HepG2 (cell line): Measurements from ENCODE around the gene ALMS1. TPM values are rescaled to one million over a fixed set of nuclear protein-coding genes. Genes with fewer than 3 reads are reported as not detected.

Experiments used
- CCDC6 ChIP-seq: sonication (generic); formaldehyde crosslinking; IDR thresholded peaks from 2 replicates; pipeline ENCODE4 v1.8.1; 2022; ENCODE audit warnings: mild to moderate bottlenecking, missing genetic modification reagents, moderate library complexity
- MXD4 ChIP-seq: IDR thresholded peaks from 2 replicates; pipeline ENCODE4 v1.6.1; 2016; ENCODE audit warnings: mild to moderate bottlenecking, missing biosample characterization, missing genetic modification reagents
- PRPF4 ChIP-seq: fragments of 200-400 bp; formaldehyde crosslinking; IDR thresholded peaks from 2 replicates; pipeline ENCODE4 v1.6.1; 2016; ENCODE audit warnings: low read length, low read depth; ENCODE audit not compliant: poor library complexity, severe bottlenecking
- RBAK ChIP-seq: sonication (generic); formaldehyde crosslinking; IDR thresholded peaks from 2 replicates; pipeline ENCODE4 v1.5.1; 2020; ENCODE audit warnings: mild to moderate bottlenecking, missing genetic modification reagents
- SIX1 ChIP-seq: sonication (generic); formaldehyde crosslinking; IDR thresholded peaks from 2 replicates; pipeline ENCODE4 v1.4.0; 2020; ENCODE audit warnings: missing genetic modification reagents, borderline replicate concordance
- ZNF121 ChIP-seq: sonication (generic); formaldehyde crosslinking; IDR thresholded peaks from 2 replicates; pipeline ENCODE4 v1.5.0; 2020; ENCODE audit warnings: mild to moderate bottlenecking, missing genetic modification reagents
- ZNF382 ChIP-seq: sonication (generic); formaldehyde crosslinking; IDR thresholded peaks from 2 replicates; pipeline ENCODE4 v1.5.0; 2020; ENCODE audit warnings: missing genetic modification reagents, mild to moderate bottlenecking, borderline replicate concordance
- ZNF547 ChIP-seq: sonication (generic); formaldehyde crosslinking; IDR thresholded peaks from 2 replicates; pipeline ENCODE4 v1.5.1; 2020; ENCODE audit warnings: mild to moderate bottlenecking, missing genetic modification reagents
- ZNF619 ChIP-seq: sonication (generic); formaldehyde crosslinking; IDR thresholded peaks from 2 replicates; pipeline ENCODE4 v1.4.0; 2020; ENCODE audit warnings: mild to moderate bottlenecking, missing genetic modification reagents
- ZNF777 ChIP-seq: sonication (generic); formaldehyde crosslinking; IDR thresholded peaks from 2 replicates; pipeline ENCODE4 v1.4.0; 2020; ENCODE audit warnings: missing genetic modification reagents
- polyA plus RNA-seq, 8 experiments: library from polyadenylated mRNA; depleted of rRNA in 3 of 8; stranded (reverse) in 7 of 8; unstranded in 1 of 8; fragments of >200 nt; fragmentation: Illumina TruSeq in 4 of 8; extraction: Trizol in 4 of 8; gene quantifications; 2 replicates each; pipeline versions ENCODE4 v1.2.1 to v1.2.3, GENCODE V29; 2011 to 2016; ENCODE audit warnings: low read depth in 4 of 8, missing spikeins in 1 of 8, mixed read lengths in 1 of 8; ENCODE audit not compliant: insufficient read depth in 1 of 8
- total RNA-seq, 5 experiments: library from RNA; depleted of rRNA; stranded (reverse); fragments of >200 nt; fragmentation: Illumina TruSeq; extraction: Trizol; gene quantifications; 2 replicates each; pipeline ENCODE4 v1.2.3, GENCODE V29; 2016; ENCODE audit warnings: low read depth in 1 of 5
- TF ChIP-seq, protein P1 (sequence below): IDR thresholded peaks from 2 replicates; pipeline ENCODE4 v1.6.1; 2016; ENCODE audit warnings: control low read depth
- TF ChIP-seq, protein P2 (sequence below): sonication (generic); formaldehyde crosslinking; IDR thresholded peaks from 2 replicates; pipeline ENCODE4 v1.5.1; 2020; ENCODE audit warnings: missing genetic modification reagents, mild to moderate bottlenecking, borderline replicate concordance
- TF ChIP-seq, protein P3 (sequence below): sonication (generic); formaldehyde crosslinking; IDR thresholded peaks from 2 replicates; pipeline ENCODE4 v1.5.1; 2020; ENCODE audit warnings: mild to moderate bottlenecking, missing genetic modification reagents, moderate library complexity
- TF ChIP-seq, protein P4 (sequence below): sonication (generic); formaldehyde crosslinking; IDR thresholded peaks from 2 replicates; pipeline ENCODE4 v1.4.0; 2020; ENCODE audit warnings: missing genetic modification reagents
- TF ChIP-seq, protein P5 (sequence below): sonication (generic); formaldehyde crosslinking; IDR thresholded peaks from 2 replicates; pipeline ENCODE4 v1.4.0; 2020; ENCODE audit warnings: mild to moderate bottlenecking, low read depth, missing genetic modification reagents

ALMS1 gene
- total and polyA plus RNA-seq, 2 of the 13 experiments (the other 11 are each of a cell fraction or from before 2014, with no cell fraction given): 12.9 to 21.2 TPM

DNA sequence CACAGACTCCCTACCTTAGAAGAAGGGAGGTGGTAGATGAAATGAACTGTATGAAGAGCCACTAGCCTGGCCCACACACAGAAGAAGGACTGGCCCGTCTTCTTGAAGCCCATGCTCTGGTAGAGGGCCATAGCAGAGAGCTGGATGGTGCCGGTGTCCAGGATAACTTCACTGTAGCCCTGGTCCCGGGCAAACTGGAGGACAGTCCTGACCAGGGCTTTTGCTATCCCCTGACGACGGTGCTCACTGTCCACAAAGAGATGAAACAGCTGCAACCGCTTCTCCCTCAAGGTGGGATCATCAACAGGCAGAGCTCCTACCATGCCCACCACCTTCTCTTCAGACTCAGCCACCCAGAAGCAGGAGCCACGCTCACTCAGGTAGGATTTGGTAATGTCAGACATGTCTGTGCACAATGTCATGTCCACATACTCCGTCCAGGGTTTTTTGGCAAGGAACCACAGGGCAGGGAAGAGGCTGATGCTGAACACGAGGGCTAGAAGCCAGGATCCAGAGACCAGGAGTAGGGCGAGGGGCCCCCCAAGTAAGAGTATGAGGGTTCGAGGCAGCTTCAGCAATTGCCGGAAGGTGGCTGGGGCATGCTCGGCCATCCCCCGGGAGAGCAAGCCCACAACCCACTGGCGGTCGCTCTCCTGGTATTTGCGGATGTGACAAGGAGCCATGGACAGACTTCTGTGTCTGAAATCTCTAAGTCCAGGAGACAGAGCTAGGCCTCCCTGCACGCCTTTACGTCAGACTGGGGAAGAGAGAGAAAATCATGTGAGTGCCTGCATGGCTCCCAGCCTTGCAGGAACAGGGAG is 255.5 kb downstream of the ALMS1 start (continued):
- TF ChIP-seq, protein P1, sequence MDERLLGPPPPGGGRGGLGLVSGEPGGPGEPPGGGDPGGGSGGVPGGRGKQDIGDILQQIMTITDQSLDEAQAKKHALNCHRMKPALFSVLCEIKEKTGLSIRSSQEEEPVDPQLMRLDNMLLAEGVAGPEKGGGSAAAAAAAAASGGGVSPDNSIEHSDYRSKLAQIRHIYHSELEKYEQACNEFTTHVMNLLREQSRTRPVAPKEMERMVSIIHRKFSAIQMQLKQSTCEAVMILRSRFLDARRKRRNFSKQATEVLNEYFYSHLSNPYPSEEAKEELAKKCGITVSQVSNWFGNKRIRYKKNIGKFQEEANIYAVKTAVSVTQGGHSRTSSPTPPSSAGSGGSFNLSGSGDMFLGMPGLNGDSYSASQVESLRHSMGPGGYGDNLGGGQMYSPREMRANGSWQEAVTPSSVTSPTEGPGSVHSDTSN (CRISPR knock-in tag): no peak
- TF ChIP-seq RBAK (CRISPR knock-in tag): no peak
- TF ChIP-seq, protein P2, sequence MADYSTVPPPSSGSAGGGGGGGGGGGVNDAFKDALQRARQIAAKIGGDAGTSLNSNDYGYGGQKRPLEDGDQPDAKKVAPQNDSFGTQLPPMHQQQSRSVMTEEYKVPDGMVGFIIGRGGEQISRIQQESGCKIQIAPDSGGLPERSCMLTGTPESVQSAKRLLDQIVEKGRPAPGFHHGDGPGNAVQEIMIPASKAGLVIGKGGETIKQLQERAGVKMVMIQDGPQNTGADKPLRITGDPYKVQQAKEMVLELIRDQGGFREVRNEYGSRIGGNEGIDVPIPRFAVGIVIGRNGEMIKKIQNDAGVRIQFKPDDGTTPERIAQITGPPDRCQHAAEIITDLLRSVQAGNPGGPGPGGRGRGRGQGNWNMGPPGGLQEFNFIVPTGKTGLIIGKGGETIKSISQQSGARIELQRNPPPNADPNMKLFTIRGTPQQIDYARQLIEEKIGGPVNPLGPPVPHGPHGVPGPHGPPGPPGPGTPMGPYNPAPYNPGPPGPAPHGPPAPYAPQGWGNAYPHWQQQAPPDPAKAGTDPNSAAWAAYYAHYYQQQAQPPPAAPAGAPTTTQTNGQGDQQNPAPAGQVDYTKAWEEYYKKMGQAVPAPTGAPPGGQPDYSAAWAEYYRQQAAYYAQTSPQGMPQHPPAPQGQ (CRISPR knock-in tag): no peak
- TF ChIP-seq ZNF382 (CRISPR knock-in tag): no peak
- TF ChIP-seq ZNF121 (CRISPR knock-in tag): no peak
- no peak for TF ChIP-seq ZNF547 (CRISPR knock-in tag)
- TF ChIP-seq ZNF619 (CRISPR knock-in tag): no peak
- 0 out of 2 replicates have a peak, but pooled peaks have one; percentile 12 for TF ChIP-seq MXD4 (CRISPR knock-in tag)
- TF ChIP-seq CCDC6 (CRISPR knock-in tag): no peak
- no peak for TF ChIP-seq PRPF4
- TF ChIP-seq SIX1 (CRISPR knock-in tag): no peak
- TF ChIP-seq, protein P3, sequence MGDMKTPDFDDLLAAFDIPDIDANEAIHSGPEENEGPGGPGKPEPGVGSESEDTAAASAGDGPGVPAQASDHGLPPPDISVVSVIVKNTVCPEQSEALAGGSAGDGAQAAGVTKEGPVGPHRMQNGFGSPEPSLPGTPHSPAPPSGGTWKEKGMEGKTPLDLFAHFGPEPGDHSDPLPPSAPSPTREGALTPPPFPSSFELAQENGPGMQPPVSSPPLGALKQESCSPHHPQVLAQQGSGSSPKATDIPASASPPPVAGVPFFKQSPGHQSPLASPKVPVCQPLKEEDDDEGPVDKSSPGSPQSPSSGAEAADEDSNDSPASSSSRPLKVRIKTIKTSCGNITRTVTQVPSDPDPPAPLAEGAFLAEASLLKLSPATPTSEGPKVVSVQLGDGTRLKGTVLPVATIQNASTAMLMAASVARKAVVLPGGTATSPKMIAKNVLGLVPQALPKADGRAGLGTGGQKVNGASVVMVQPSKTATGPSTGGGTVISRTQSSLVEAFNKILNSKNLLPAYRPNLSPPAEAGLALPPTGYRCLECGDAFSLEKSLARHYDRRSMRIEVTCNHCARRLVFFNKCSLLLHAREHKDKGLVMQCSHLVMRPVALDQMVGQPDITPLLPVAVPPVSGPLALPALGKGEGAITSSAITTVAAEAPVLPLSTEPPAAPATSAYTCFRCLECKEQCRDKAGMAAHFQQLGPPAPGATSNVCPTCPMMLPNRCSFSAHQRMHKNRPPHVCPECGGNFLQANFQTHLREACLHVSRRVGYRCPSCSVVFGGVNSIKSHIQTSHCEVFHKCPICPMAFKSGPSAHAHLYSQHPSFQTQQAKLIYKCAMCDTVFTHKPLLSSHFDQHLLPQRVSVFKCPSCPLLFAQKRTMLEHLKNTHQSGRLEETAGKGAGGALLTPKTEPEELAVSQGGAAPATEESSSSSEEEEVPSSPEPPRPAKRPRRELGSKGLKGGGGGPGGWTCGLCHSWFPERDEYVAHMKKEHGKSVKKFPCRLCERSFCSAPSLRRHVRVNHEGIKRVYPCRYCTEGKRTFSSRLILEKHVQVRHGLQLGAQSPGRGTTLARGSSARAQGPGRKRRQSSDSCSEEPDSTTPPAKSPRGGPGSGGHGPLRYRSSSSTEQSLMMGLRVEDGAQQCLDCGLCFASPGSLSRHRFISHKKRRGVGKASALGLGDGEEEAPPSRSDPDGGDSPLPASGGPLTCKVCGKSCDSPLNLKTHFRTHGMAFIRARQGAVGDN (CRISPR knock-in tag): peak; percentile 71
- 0 out of 2 replicates have a peak, but pooled peaks have one; percentile 31 for TF ChIP-seq ZNF777 (CRISPR knock-in tag)
- TF ChIP-seq, protein P4, sequence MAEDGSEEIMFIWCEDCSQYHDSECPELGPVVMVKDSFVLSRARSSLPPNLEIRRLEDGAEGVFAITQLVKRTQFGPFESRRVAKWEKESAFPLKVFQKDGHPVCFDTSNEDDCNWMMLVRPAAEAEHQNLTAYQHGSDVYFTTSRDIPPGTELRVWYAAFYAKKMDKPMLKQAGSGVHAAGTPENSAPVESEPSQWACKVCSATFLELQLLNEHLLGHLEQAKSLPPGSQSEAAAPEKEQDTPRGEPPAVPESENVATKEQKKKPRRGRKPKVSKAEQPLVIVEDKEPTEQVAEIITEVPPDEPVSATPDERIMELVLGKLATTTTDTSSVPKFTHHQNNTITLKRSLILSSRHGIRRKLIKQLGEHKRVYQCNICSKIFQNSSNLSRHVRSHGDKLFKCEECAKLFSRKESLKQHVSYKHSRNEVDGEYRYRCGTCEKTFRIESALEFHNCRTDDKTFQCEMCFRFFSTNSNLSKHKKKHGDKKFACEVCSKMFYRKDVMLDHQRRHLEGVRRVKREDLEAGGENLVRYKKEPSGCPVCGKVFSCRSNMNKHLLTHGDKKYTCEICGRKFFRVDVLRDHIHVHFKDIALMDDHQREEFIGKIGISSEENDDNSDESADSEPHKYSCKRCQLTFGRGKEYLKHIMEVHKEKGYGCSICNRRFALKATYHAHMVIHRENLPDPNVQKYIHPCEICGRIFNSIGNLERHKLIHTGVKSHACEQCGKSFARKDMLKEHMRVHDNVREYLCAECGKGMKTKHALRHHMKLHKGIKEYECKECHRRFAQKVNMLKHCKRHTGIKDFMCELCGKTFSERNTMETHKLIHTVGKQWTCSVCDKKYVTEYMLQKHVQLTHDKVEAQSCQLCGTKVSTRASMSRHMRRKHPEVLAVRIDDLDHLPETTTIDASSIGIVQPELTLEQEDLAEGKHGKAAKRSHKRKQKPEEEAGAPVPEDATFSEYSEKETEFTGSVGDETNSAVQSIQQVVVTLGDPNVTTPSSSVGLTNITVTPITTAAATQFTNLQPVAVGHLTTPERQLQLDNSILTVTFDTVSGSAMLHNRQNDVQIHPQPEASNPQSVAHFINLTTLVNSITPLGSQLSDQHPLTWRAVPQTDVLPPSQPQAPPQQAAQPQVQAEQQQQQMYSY (CRISPR knock-in tag): peak; percentile 50; the same call in 1 of the 2 replicates
- TF ChIP-seq, protein P5, sequence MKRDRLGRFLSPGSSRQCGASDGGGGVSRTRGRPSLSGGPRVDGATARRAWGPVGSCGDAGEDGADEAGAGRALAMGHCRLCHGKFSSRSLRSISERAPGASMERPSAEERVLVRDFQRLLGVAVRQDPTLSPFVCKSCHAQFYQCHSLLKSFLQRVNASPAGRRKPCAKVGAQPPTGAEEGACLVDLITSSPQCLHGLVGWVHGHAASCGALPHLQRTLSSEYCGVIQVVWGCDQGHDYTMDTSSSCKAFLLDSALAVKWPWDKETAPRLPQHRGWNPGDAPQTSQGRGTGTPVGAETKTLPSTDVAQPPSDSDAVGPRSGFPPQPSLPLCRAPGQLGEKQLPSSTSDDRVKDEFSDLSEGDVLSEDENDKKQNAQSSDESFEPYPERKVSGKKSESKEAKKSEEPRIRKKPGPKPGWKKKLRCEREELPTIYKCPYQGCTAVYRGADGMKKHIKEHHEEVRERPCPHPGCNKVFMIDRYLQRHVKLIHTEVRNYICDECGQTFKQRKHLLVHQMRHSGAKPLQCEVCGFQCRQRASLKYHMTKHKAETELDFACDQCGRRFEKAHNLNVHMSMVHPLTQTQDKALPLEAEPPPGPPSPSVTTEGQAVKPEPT (CRISPR knock-in tag): no peak
